HCT116 (cell line): Measurements from ENCODE around the gene CCDC172. TPM values are rescaled to one million over a fixed set of nuclear protein-coding genes. Genes with fewer than 3 reads are reported as not detected.

Experiments used
- ATAC-seq: fragments of 200-7000 bp; cut with Tn5 transposase; 2 replicates; pipeline ENCODE4 v1.9.1; 2020; ENCODE audit warnings: mild to moderate bottlenecking, moderate library complexity
- BruUV-seq: library from RNA; stranded (reverse); fragments of 400-500 nt; replicated peaks from 2 replicates; lab custom pipeline; 2021; lab: Mats Ljungman, UMichigan
- CTCF ChIA-PET: fragments of 300-600 bp; sonication (Branson Sonifier 250); formaldehyde crosslinking; loops from one replicate; lab custom pipeline; 2021; ENCODE audit warnings: antibody characterized with exemption; lab: Charles Lee
- POLR2A ChIA-PET: fragments of 300-600, 350-600 bp; sonication (Branson Sonifier 250); formaldehyde crosslinking; loops from one replicate; lab custom pipeline; 2021; ENCODE audit warnings: antibody characterized with exemption; lab: Charles Lee
- RAD21 ChIA-PET, 2 experiments: fragments of 300-600 bp; sonication (Branson Sonifier 250); formaldehyde crosslinking; loops; one replicate each; lab custom pipeline; 2023; ENCODE audit warnings: low total read pairs in 2 of 2; ENCODE audit not compliant: uncharacterized antibody in 2 of 2, unreplicated experiment in 2 of 2, low non-redundant PET in 1 of 2; lab: Charles Lee
- DNase-seq: peaks from one replicate; pipeline ENCODE4 v3.0.0-alpha.2; 2010; ENCODE audit warnings: low read depth, low spot score
- H2AFZ ChIP-seq: fragments of 200-600 bp; shearing (Covaris generic), sonication (generic); 2 replicates; pipeline ENCODE4 v1.6.1; 2017; ENCODE audit warnings: low read depth, mixed run types, mixed read lengths, antibody characterized with exemption, low read length; ENCODE audit not compliant: poor library complexity, severe bottlenecking
- H3K27ac ChIP-seq: 2 replicates; pipeline ENCODE4 v1.5.1; 2012; ENCODE audit warnings: low read depth, low read length
- H3K27me3 ChIP-seq: fragments of 200-600 bp; sonication (generic); 2 replicates; pipeline ENCODE4 v1.6.1; 2016; ENCODE audit warnings: mixed run types, low read length, mixed read lengths; ENCODE audit not compliant: insufficient read depth
- H3K36me3 ChIP-seq, 2 experiments: fragments of 200-500 bp in 1 of 2; fragments of 200-600 bp in 1 of 2; sonication (Bioruptor generic) in 1 of 2; sonication (generic) in 1 of 2; 2 replicates each; pipeline versions ENCODE4 v1.5.1 to v1.6.1; 2014 to 2016; ENCODE audit warnings: low read length in 2 of 2, inconsistent platforms in 1 of 2, mixed read lengths in 1 of 2, mixed run types in 1 of 2; ENCODE audit not compliant: insufficient read depth in 2 of 2, control insufficient read depth in 1 of 2
- H3K4me1 ChIP-seq, 2 experiments: fragments of 200-600 bp in 1 of 2; sonication (generic) in 1 of 2; 2 replicates each; pipeline versions ENCODE4 v1.5.1 to v1.6.1; 2012 to 2017; ENCODE audit warnings: low read length in 2 of 2, inconsistent platforms in 1 of 2, mild to moderate bottlenecking in 1 of 2, mixed read lengths in 1 of 2, mixed run types in 1 of 2, moderate library complexity in 1 of 2; ENCODE audit not compliant: insufficient read depth in 2 of 2, control insufficient read depth in 1 of 2
- H3K4me2 ChIP-seq: fragments of 200-600 bp; sonication (generic); 2 replicates; pipeline ENCODE4 v1.6.1; 2017; ENCODE audit warnings: mixed run types, low read length, mixed read lengths
- H3K4me3 ChIP-seq, 2 experiments: fragments of 200-600 bp in 1 of 2; sonication (generic) in 1 of 2; replicated peaks in 1 of 2; 2 replicates each; pipeline ENCODE4 v1.5.1; 2011 to 2016; ENCODE audit warnings: low read length in 2 of 2, control low read depth in 1 of 2, low read depth in 1 of 2, mild to moderate bottlenecking in 1 of 2, mixed read lengths in 1 of 2, mixed run types in 1 of 2
- H3K79me2 ChIP-seq: fragments of 200-600 bp; sonication (generic); 2 replicates; pipeline ENCODE4 v1.6.1; 2017; ENCODE audit warnings: mild to moderate bottlenecking, mixed run types, low read length, moderate library complexity, mixed read lengths; ENCODE audit not compliant: insufficient read depth
- H3K9ac ChIP-seq: fragments of 200-600 bp; sonication (generic); 2 replicates; pipeline ENCODE4 v1.6.1; 2016; ENCODE audit warnings: low read length, mixed read lengths
- H3K9me2 ChIP-seq: fragments of 200-600 bp; sonication (generic), shearing (Covaris generic); 2 replicates; pipeline ENCODE4 v1.6.1; 2017; ENCODE audit warnings: mixed run types, mild to moderate bottlenecking, moderate library complexity; ENCODE audit not compliant: insufficient read depth
- H3K9me3 ChIP-seq, 2 experiments: fragments of 200-500 bp in 1 of 2; fragments of 200-600 bp in 1 of 2; sonication (Bioruptor generic) in 1 of 2; sonication (generic) in 1 of 2; 2 replicates each; pipeline ENCODE4 v1.6.1; 2014 to 2017; ENCODE audit warnings: low read length in 2 of 2, mixed read lengths in 2 of 2, inconsistent platforms in 1 of 2, low read depth in 1 of 2, mild to moderate bottlenecking in 1 of 2, mixed run types in 1 of 2, moderate library complexity in 1 of 2; ENCODE audit not compliant: control insufficient read depth in 1 of 2, insufficient read depth in 1 of 2
- H4K20me1 ChIP-seq: fragments of 200-600 bp; sonication (generic), shearing (Covaris generic); 2 replicates; pipeline ENCODE4 v1.6.1; 2017; ENCODE audit warnings: mixed run types, mild to moderate bottlenecking, moderate library complexity; ENCODE audit not compliant: insufficient read depth
- ATF3 ChIP-seq: IDR thresholded peaks from 2 replicates; pipeline ENCODE4 v1.6.1; 2012
- CTCF ChIP-seq, 3 experiments: fragments of 200-600 bp in 1 of 3; sonication (generic) in 1 of 3; IDR thresholded peaks in 2 of 3; conservative IDR thresholded peaks in 1 of 3; 2 replicates each; pipeline ENCODE4 v1.5.1; 2012 to 2017; ENCODE audit warnings: low read depth in 2 of 3, low read length in 2 of 3, antibody characterized with exemption in 1 of 3, borderline replicate concordance in 1 of 3, control low read depth in 1 of 3, mild to moderate bottlenecking in 1 of 3, mixed read lengths in 1 of 3, mixed run types in 1 of 3, moderate library complexity in 1 of 3; ENCODE audit not compliant: insufficient read depth in 1 of 3
- EGR1 ChIP-seq: IDR thresholded peaks from 2 replicates; pipeline ENCODE4 v1.6.1; 2012; ENCODE audit warnings: low read depth
- ELF1 ChIP-seq: IDR thresholded peaks from 2 replicates; pipeline ENCODE4 v1.6.1; 2012; ENCODE audit warnings: low read depth, borderline replicate concordance
- EZH2phosphoT487 ChIP-seq: fragments of 200-600 bp; IDR thresholded peaks from 2 replicates; pipeline ENCODE4 v1.6.1; 2018; ENCODE audit warnings: antibody characterized with exemption, borderline replicate concordance
- JUND ChIP-seq: IDR thresholded peaks from 2 replicates; pipeline ENCODE4 v1.6.1; 2012
- MAX ChIP-seq: IDR thresholded peaks from 2 replicates; pipeline ENCODE4 v1.6.1; 2012
- POLR2AphosphoS5 ChIP-seq: IDR thresholded peaks from 2 replicates; pipeline ENCODE4 v1.6.1; 2011; ENCODE audit warnings: mild to moderate bottlenecking, low read depth, low read length, moderate library complexity
- SP1 ChIP-seq: IDR thresholded peaks from 2 replicates; pipeline ENCODE4 v1.6.1; 2012; ENCODE audit warnings: low read depth
- SRF ChIP-seq: IDR thresholded peaks from 2 replicates; pipeline ENCODE4 v1.6.1; 2012; ENCODE audit warnings: low read depth
- ZNF274 ChIP-seq: fragments of 200-500 bp; sonication (Bioruptor generic); IDR thresholded peaks from 2 replicates; pipeline ENCODE4 v1.6.1; 2014; ENCODE audit warnings: mild to moderate bottlenecking, low read depth, low read length, inconsistent platforms
- intact Hi-C: fragments of 100-400 bp; cut with micrococcal nuclease; formaldehyde crosslinking; loops from 2 replicates; pipeline ENCODE4 v1.10.0; 2022
- total RNA-seq: library from RNA; stranded (reverse); gene quantifications from one replicate; pipeline ENCODE4 v1.2.1, GENCODE V29; 2021; ENCODE audit not compliant: unreplicated experiment

Gene CCDC172
- total RNA-seq, 1 experiment from 2014 or later = not detected

GRCh38 chr10:116364868-116365267, 40.6 kb downstream of the CCDC172 start:
- no peaks in the 10 kb centered on the region for H3K9me3 ChIP-seq
- no peaks in the 10 kb centered on the region for H3K79me2 ChIP-seq
- POLR2A ChIA-PET = no interaction called here
- no peak overlapping the region for H3K9ac ChIP-seq
- BruUV-seq = no TSS peak
- no peaks in the 10 kb centered on the region for H3K4me1 ChIP-seq
- peaks cover 25% of the 10 kb centered on the region for H3K27me3 ChIP-seq
- H3K4me3 ChIP-seq = no peak overlapping the region
- H3K4me2 ChIP-seq = no peak overlapping the region
- H3K27ac ChIP-seq = no peak overlapping the region
- no peaks in the 10 kb centered on the region for H3K9me2 ChIP-seq
- TF ChIP-seq ZNF274 (no peak), CTCF (IDR thresholded peaks at IDR 0.05 in 2 of 3, conservative IDR thresholded peaks at IDR 0.05 in 1 of 3; ENCODE audit: borderline replicate concordance in 1 of 3, insufficient read depth in 1 of 3, low read depth in 2 of 3, low read length in 2 of 3) (no peak), ELF1 (no peak), MAX (no peak)
- no peak for ATAC-seq
- DNase-seq = no peak
- no peaks in the 10 kb centered on the region; the same call in 1 of the 2 replicates for H4K20me1 ChIP-seq
- RAD21 ChIA-PET = no interaction called here
- CTCF ChIA-PET = no interaction called here
- H2AFZ ChIP-seq = no peak overlapping the region
- intact Hi-C loops = no loop called here
- no peaks in the 10 kb centered on the region for H3K36me3 ChIP-seq

- CTCF ChIA-PET = no interaction called here
- ATAC-seq = no peak
- Histone ChIP-seq H3K79me2 (no peaks in the 10 kb centered on the region), H3K27ac (no peak overlapping the region), H4K20me1 (no peaks in the 10 kb centered on the region), H3K27me3 (peaks cover 45% of the 10 kb centered on the region), H3K4me3 (no peak overlapping the region), H3K9me3 (no peaks in the 10 kb centered on the region), H2AFZ (no peak overlapping the region), H3K36me3 (no peaks in the 10 kb centered on the region), H3K9me2 (no peaks in the 10 kb centered on the region), H3K4me2 (no peak overlapping the region), H3K4me1 (no peaks in the 10 kb centered on the region), H3K9ac (no peak overlapping the region)
- POLR2A ChIA-PET = no interaction called here
- no peak for DNase-seq
- BruUV-seq = no TSS peak
- intact Hi-C loops = no loop called here
- RAD21 ChIA-PET = no interaction called here
- TF ChIP-seq JUND (no peak), ATF3 (no peak), MAX (no peak), SP1 (no peak), EZH2phosphoT487 (no peak), CTCF (IDR thresholded peaks at IDR 0.05 in 2 of 3, conservative IDR thresholded peaks at IDR 0.05 in 1 of 3; ENCODE audit: borderline replicate concordance in 1 of 3, insufficient read depth in 1 of 3, low read depth in 2 of 3, low read length in 2 of 3) (no peak), EGR1 (no peak), POLR2AphosphoS5 (no peak), SRF (no peak)
Observed at GRCh38 chr10:116371737-116372136, 47.5 kb downstream of the CCDC172 start.
